ENCODE results near the gene ATG13. TPM values are rescaled to one million over a fixed set of nuclear protein-coding genes. Genes with fewer than 3 reads are reported as not detected.
"Not testable (repeated sequence)": the region's sequence is repeated elsewhere in the genome, so short reads cannot be mapped to it uniquely, and the experiment has no call there.

The ATG13 gene
- polyA plus RNA-seq, 1 donor = 69.5 TPM

DNA sequence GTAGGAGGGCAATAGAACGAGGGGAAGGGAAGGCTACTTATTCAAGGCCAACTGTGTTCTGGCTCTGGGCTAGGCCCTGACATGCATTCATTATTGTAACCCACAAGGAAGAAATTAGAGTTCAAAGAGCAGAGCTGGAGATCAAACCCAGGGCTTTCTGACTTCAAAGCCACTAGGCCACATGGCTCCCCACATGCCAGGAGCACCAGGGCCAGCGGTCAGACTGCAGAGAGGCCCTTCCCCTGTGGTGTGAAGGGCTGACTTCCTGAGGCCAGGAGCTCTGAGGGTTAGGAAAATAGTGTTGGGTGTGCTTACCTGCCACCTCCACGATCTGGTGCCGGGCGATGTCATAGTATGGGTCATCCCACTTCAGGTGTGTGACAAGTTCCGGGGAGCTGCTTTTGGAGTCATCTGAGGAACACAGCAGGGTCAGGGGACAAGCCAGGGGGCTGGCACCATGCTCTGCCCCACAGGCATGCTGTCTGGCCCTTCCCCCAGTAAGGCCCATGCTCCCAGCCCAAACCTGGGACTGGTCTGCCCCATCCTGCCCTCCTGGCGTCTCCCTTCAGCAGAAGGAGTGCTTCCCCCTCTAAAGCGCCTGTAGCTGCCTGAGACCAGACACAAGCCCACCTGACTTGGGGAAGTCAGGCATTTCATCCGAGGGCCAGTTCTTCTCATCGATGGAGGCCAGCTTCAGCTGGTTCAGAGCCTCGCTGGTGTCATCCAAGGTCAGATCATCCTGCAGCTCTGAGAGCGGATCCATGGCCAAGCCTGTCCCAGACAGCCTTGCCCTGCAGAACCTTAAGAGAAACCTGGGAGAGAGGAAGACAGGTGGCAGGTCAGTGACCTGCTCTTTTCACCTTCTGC is 78.2 kb downstream of the ATG13 start:
- DNase-seq = no peak

DNA sequence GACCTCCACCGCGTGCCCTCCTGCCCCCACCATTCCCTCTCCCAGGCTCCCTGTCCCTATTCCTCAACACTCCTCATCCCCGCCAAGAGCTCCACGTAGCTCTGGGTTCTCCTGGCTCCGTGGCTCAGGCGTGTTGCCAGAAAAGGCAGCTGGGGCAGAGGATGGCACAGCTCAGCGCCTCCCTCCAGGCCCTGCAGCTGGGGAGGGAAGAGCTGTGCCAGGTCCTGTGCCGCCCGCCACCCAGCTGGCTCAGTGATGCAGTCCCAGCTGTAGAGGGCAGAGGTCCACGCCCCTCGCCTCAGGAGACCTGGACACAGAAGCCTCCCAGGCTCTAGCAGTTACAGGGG is 78.8 kb downstream of the ATG13 start:
- DNase-seq = no peak

DNA sequence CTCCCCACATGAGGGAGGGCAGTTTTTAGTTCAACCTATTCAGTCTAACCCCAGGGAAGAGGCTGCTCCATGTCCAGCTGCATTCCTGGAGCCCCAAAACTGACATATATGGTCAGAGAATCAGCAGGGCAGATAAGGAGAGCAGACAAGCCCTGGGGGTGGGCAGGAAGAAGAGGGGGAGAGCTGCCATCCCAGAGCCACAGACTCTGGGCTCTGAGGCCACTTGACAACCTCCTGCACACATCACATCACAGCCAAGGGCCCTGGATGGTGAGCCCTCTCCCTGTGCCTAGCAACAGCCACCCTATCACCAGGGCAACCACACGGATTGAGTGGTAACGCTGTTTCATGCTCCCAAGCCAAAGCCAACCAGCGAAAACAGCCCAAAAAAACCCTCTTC is 80.0 kb downstream of the ATG13 start:
- DNase-seq = no peak

DNA sequence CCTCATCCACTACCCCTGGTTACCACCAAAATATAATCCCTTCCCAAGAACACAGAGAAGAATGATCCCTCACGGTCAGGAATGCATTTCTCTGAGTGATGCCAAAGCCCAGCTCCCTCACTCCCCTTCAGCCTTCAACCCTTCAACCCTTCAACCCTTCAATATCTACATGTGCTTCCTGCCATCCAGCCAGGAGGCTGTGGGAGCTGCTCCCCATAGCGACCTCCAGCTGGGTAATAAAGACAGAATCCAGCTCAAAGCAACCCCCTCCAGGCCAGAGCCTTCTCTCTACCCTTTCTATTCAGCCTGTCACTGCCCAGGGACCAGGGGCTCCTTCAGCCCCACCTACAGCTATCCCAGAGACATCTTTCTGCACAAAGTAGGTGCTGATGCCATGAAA is 80.4 kb downstream of the ATG13 start:
- DNase-seq = no peak

DNA sequence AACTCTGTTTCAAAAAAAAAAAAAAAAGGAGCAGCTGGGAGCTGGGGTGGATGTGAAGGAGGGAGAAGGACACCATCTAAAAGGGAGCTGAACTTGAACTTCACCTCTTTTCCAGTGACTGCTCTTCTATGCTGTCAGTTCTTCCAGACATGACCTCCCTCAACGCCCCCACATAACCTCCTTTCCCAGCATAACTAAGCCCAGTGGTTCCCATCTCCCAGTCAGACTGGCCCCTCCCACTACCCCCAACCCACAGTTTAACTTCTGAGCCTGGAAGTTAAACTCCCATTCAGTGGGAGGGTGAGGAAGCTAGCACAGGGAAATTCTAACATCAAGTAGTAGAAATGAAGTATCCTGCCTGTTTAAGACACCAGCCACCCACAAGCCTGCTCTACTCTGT is 81.2 kb downstream of the ATG13 start:
- no peak for DNase-seq

DNA sequence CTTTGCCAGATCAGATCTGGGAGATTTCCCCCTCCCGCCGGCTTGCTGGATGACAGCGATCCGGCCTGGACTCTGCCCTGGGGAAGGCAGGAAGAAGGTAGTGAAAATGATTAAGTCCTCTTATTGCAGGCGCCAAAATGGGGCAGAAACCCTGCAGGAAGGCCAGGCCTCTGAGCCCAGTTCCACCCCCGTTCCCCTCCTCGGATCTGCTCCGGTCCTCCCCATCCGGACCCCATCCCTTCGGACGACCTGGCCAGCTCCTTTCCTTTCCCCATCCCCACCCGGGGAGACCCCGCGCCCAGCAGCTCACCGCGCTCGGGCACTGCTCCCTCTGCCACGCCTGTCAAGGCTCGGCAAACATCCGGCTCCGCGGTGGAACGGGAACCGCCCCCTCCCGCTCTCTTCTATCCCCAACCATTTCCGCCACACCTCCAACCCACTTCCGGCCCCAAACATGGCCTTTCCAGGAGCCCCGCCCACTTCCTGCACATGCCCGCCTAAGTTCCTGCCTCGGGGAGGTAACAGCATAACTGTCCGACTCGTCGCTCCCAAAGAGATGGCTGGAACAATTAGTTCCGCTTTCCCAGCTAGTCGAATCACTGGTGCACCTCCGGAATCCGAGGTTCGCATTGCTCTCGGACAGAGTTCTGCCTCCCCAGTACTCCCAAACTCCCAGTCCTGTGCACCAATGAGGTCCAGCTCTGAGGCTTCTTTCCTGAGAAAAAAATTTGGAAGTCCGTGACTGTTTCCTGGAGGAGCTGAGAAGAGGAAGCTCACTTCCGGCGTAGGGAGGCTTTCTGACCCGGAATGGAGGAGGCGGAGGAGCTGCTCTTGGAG is 83.1 kb downstream of the ATG13 start, which contains the start of the genes ARHGAP1 and ZNF408:
ARHGAP1 (minus strand) TSS at position 379 of the 837 bp plus-strand sequence. CDS start 4,512 bp downstream, outside the sequence.
ZNF408 (plus strand) TSS at position 791 of the 837 bp plus-strand sequence; CDS start at position 808, 17 bp downstream.
- DNase-seq = peak; percentile 99

DNA sequence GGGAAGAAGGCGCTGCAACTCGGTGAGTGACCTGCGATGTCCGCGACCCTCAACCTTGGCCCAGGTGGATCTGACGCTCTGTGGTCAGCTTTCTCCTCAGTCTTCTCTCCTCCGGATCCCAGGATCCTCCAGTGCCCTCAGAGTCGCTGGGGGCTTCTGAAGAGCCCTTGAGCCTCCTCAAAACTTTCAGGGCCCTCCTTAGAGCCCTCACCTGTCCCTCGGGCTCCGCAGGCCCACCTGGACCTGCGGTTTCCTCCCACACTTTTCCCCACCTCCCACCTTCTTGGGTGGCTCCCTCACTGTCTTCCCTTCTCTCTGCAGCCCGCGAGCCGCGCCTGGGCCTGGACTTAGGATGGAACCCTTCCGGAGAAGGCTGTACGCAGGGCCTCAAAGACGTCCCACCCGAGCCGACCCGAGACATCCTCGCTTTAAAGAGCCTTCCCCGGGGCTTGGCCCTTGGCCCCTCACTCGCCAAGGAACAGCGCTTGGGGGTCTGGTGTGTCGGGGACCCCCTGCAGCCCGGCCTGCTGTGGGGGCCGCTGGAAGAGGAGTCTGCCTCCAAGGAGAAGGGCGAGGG is 83.8 kb downstream of the ATG13 start:
- DNase-seq = no peak

DNA sequence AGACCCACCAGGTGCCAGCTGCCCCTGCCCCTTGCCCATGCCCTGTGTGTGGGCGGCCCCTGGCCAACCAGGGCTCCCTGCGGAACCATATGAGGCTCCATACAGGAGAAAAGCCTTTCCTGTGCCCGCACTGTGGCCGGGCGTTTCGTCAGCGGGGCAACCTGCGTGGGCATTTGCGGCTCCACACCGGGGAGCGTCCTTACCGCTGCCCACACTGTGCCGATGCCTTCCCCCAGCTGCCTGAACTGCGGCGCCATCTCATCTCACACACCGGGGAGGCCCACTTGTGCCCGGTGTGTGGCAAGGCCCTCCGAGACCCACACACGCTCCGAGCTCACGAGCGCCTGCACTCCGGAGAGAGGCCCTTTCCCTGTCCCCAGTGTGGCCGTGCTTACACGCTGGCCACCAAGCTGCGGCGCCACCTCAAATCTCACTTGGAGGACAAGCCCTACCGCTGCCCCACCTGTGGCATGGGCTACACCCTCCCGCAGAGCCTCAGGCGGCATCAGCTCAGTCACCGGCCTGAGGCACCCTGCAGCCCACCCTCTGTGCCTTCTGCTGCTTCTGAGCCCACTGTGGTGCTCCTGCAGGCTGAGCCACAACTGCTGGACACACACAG is 87.8 kb downstream of the ATG13 start:
- no peak for DNase-seq

DNA sequence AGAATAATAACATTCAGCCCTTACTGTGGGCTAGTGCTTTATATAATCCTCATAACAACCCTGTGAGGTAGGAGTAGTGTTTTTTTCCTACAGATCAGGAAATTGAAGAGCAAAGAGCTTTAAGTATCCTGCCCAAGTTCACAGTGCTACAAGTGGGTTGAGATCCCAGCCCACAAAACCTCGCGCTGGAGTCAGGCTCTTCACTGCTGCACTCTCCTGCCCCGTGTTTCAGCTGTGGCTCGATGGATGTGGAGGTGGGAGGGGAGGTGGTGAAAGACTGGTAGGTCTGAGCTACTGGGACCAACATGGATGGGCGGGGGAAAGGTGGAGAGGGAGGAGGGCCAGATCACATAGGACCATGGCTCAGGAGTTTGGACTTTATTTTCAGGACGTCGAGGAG is 89.5 kb downstream of the ATG13 start:
- no peak for DNase-seq

DNA sequence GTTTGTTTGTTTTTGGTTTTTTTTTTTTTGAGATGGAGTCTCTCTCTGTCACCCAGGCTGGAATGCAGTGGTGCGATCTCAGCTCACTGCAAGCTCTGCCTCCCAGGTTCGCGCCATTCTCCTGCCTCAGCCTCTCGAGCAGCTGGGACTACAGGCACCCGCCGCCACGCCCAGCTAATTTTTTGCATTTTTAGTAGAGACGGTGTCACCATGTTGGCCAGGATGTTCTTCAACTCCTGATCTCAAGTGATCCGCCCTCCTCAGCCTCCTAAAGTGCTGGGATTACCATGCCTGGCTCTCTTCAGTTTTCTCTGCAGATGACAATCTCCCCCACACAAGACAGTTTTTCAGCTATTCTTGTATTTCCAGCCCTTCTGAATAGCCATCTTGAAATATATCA is 92.0 kb downstream of the ATG13 start:
- not testable (repeated sequence) for DNase-seq

DNA sequence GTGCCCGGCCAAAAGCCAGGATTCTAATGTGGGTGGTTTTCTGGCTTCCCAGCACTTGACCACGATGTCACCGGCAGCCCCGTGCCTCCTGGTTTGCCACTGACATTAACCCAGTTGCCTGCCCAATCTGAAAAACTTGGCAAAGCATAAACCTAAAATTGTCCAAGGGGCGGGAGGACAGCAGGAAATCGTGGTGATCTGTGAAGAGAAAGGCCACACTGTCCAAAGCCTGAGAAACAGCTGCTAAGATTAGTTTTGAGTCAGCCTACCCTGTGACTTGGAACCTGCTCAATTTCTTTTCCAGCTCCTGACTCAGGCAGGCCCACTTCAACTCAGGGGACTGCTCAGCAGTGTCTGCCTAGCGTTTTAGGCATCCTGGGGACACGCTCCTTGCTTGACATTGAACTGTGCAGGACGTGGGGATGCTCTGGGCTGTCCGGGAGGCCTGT is 93.5 kb downstream of the ATG13 start:
- no peak for DNase-seq

DNA sequence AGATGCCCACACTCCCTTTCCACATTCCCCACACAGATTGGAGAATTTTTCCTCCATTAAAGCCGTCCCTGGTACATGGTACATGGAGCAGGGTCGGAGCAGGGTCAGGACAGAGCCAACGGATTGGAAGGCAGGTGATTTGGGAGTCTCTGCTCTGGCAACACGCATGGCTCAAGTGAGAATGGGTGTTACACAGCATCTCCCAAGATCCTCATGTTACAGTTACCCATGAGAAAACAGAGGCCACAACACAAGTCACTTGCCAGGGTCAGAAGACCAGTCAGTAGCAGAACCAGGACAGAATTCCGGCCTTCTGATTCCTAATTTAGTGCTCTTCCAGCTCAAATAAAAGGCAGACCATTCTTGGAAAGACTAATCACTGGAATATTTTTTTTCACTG is 94.0 kb downstream of the ATG13 start:
- DNase-seq = no peak

DNA sequence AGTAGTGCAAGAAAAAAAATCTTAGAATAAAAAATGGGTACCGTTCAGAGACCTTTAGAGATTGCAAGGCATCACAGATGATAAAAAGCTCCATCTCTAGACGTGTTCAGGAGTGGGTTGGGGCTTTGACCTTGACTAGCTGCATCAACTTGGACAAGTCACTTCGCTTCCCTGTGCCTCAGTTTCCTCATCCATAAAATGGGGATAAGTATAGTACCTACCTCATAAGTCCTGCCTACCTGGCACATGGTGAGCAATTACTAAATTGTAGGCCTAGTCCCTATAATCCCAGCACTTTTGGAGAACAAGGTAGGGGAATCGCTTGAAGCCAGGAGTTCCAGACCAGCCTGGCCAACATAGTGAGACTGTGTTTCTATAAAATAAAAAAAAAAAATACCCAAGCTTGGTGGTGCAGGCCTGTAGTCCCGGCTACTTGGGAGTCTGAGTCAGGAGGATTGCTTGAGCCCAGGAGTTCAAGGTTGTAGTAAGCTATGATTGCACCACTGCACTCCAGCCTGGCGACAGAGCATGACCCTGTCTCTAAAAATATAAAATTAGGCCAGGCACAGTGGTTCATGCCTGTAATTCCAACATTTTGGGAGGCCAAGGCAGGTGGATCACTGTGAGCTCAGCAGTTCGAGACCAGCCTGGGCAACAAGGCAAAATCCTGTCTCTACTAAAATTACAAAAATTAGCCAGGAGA is 95.7 kb downstream of the ATG13 start:
- no peak for DNase-seq

DNA sequence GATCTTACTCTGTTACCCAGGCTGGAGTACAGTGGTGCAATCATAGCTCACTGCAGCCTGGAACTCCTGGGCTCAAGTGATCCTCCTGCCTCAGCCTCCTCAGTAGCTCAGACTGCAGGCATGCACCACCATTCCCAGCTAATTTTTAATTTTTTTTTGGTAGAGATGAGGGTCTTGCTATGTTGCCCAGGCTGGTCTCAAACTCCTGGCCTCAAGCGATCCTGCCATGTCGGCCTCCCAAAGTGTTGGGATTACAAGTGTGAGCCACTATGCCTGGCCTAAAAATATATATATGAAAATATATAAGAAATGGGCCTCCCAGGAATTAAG is 100.4 kb downstream of the ATG13 start:
- DNase-seq = not testable (repeated sequence)

DNA sequence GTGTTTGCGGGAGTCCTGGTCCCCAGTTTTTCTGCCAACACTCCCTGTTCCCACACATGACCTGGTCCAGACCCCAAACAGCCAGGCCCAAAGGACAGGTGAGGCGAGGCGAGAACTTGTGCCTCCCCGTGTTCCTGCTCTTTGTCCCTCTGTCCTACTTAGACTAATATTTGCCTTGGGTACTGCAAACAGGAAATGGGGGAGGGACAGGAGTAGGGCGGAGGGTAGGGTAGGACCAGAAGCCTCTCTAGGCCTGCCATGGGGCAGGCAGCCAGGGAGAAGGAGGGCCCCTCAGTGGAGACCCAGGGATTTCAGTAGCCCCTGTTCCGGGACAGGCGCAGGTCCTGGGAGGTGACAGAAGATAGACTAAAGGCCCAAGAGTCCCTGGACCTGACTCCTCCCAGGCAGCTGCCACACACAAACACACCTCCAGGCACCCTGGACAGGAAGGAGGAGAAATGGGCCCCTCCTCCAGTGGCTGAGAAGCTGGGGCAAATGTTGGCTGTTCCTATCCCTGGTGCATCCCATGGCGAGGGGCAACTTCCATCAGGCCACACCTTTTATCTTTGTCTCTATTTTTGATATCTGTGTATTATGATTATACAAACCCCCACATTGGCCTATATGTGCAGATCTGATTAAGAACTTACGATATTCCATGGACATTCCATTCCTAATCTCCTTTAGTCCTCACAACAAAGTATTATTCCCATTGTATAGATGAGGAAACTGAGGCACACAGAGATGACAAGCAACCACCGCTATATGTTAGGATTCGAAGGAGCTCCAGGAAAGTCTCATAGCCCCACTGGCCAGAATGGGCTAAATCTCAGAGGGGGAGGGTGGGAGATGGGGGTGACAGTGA is 101.0 kb downstream of the ATG13 start:
- DNase-seq = no peak

DNA sequence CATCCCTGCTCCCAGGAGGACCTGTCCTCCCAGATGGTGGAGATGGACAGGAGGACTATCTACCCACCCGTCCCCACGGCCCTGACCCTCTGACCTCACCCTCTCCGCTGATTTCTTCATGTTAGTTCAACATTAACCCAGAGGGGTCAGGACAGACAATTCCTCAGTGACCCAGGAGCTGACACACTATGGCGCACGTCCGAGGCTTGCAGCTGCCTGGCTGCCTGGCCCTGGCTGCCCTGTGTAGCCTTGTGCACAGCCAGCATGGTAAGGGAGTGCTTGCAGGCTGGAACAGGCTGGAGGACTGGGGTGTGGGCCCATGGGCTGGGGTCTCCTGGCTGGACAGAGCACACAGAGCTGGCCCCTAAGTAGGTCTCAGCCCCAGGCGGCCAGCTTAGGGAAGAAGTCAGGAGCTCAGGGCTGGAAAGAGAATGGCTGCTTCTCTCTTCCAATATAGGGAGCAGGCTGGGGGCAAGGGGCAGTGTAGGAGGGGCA is 101.7 kb downstream of the ATG13 start, which contains the start of gene F2:
F2 (plus strand) TSS at position 166 of the 495 bp plus-strand sequence; CDS start at position 189, 23 bp downstream.
- no peak for DNase-seq

DNA sequence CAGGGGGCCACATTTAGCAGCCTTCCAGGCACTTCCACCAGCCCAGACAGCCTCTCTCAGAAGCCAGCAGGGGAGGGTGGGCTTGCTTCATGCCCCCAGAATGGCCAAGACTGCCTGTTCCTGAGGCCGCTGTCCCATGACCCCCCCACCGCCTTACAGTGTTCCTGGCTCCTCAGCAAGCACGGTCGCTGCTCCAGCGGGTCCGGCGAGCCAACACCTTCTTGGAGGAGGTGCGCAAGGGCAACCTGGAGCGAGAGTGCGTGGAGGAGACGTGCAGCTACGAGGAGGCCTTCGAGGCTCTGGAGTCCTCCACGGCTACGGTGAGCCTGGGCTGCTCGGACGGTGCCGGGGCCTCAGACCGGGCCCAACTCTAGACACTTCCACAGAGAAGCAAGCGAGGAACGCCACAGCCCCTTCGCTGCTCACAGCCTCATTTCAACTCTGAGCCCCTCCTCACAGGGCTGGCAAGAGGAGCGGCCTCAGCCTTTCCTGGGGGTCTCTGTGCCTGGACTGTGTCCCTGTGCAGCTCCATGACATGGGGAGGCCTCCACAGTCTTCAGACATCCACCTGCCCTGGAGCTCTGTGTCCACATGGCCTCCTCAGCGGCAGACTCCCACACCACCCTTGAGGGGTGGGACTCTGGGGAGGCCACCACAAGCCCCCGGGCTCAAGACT is 102.3 kb downstream of the ATG13 start:
- no peak for DNase-seq

DNA sequence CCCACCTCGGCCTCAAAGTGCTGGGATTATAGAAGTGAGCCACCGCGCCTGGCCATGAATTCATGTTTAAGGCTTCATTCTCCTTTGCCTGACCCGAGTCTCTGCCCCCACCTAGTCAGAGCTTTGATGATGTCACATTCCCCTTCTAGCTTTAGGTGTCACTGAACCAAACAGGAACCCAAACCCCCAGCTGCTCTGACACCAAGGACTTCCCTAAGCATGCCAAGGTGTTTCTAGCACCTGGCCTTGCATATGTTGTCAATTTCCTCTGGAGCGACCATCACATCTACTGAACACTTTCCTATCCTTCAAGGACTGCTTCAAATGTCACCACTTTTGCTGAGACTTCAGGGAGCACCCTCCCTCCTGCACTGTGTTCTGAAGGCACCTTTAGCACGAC is 103.9 kb downstream of the ATG13 start:
- DNase-seq = no peak

DNA sequence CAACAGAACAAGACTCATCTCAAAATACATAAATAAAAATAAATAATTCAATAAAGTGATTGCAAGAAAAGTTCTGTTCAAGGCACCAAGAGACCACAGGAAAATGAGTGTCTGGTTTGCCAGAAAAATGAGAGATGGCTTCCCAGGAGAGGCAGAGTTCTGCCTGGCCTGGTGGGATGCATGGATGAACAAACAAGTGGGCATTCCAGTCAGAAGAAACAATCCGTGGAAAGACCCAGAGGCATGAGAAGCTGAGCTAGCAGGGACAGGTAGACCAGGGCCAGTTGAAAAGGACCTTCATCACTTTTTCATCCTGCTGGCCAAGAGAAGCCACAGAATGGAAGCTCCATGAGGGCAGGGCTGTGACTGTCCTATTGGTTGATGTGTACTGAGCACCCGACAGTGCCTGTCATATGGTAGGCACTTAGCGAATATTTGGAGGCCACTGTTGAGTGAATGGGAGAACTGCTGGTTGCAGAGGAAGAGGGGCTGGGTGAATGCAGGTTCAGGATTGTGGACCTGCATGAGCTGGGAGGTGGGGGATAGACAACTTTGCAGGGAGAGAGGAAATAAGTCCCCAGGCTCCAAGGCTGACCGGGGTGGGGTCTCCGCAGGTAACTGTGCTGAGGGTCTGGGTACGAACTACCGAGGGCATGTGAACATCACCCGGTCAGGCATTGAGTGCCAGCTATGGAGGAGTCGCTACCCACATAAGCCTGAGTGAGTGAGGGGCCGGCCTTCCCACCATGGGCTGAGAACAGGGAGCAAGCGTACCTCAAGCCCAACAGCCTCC is 105.4 kb downstream of the ATG13 start:
- no peak for DNase-seq
